ENCODE results near the gene SH2D3C. TPM values are rescaled to one million over a fixed set of nuclear protein-coding genes. Genes with fewer than 3 reads are reported as not detected.

Gene SH2D3C
- polyA plus RNA-seq, 1 donor from 2014 or later: 14.5 TPM

DNA sequence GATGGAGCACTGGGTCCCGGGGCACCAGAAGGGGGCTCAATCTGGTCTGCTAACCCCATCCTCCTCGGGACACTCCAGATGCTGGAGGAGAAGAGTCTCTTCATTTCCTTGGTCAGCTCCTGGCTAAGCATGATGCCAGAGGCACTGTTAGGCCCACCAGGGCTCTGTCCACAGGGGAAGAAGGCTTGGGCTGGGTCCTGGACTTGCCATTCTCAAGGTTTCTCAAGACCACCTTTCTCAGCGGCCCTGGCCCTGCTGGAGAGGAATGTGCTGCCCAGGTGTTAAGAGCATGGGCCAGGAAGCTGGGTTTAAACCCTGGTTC, 7.9 kb downstream of the SH2D3C start:
- Histone ChIP-seq H2AFZ (ENCODE audit: low read depth, low read length) (no peak overlapping the region), H3K36me3 (ENCODE audit: insufficient read depth, low read length) (no peaks in the 10 kb centered on the region), H3F3A (ENCODE audit: insufficient read depth, low read length, poor library complexity, severe bottlenecking) (no peaks in the 10 kb centered on the region), H3K9me2 (ENCODE audit: insufficient read depth, low read length) (no peaks in the 10 kb centered on the region), H3K9ac (ENCODE audit: low read length) (peak overlapping the region; percentile 56), H3K27ac (ENCODE audit: low read length) (no peak overlapping the region), H4K20me1 (ENCODE audit: insufficient read depth) (no peaks in the 10 kb centered on the region), H3K4me3 (ENCODE audit: low read length) (peak overlapping the region; percentile 73), H3K27me3 (ENCODE audit: insufficient read depth, low read depth, low read length) (no peaks in the 10 kb centered on the region), H3K9me3 (ENCODE audit: low read length) (no peaks in the 10 kb centered on the region), H3K79me2 (replicated peaks; ENCODE audit: insufficient read depth, low read length) (no peaks in the 10 kb centered on the region), H3K4me2 (ENCODE audit: low read length) (peak overlapping the region; percentile 94)
- TF ChIP-seq, protein P1, sequence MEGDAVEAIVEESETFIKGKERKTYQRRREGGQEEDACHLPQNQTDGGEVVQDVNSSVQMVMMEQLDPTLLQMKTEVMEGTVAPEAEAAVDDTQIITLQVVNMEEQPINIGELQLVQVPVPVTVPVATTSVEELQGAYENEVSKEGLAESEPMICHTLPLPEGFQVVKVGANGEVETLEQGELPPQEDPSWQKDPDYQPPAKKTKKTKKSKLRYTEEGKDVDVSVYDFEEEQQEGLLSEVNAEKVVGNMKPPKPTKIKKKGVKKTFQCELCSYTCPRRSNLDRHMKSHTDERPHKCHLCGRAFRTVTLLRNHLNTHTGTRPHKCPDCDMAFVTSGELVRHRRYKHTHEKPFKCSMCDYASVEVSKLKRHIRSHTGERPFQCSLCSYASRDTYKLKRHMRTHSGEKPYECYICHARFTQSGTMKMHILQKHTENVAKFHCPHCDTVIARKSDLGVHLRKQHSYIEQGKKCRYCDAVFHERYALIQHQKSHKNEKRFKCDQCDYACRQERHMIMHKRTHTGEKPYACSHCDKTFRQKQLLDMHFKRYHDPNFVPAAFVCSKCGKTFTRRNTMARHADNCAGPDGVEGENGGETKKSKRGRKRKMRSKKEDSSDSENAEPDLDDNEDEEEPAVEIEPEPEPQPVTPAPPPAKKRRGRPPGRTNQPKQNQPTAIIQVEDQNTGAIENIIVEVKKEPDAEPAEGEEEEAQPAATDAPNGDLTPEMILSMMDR (IDR thresholded peaks at IDR 0.05; ENCODE audit: poor library complexity, severe bottlenecking): no peak
- TF ChIP-seq, protein P2, sequence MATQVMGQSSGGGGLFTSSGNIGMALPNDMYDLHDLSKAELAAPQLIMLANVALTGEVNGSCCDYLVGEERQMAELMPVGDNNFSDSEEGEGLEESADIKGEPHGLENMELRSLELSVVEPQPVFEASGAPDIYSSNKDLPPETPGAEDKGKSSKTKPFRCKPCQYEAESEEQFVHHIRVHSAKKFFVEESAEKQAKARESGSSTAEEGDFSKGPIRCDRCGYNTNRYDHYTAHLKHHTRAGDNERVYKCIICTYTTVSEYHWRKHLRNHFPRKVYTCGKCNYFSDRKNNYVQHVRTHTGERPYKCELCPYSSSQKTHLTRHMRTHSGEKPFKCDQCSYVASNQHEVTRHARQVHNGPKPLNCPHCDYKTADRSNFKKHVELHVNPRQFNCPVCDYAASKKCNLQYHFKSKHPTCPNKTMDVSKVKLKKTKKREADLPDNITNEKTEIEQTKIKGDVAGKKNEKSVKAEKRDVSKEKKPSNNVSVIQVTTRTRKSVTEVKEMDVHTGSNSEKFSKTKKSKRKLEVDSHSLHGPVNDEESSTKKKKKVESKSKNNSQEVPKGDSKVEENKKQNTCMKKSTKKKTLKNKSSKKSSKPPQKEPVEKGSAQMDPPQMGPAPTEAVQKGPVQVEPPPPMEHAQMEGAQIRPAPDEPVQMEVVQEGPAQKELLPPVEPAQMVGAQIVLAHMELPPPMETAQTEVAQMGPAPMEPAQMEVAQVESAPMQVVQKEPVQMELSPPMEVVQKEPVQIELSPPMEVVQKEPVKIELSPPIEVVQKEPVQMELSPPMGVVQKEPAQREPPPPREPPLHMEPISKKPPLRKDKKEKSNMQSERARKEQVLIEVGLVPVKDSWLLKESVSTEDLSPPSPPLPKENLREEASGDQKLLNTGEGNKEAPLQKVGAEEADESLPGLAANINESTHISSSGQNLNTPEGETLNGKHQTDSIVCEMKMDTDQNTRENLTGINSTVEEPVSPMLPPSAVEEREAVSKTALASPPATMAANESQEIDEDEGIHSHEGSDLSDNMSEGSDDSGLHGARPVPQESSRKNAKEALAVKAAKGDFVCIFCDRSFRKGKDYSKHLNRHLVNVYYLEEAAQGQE (IDR thresholded peaks at IDR 0.05; ENCODE audit: borderline replicate concordance): no peak
- TF ChIP-seq POLR2AphosphoS5 (IDR thresholded peaks at IDR 0.05) (no peak), SMC3 (conservative IDR thresholded peaks at IDR 0.05; ENCODE audit: poor library complexity) (no peak), TAF1 (IDR thresholded peaks at IDR 0.05; ENCODE audit: low read depth) (no peak), EZH2 (IDR thresholded peaks at IDR 0.05; ENCODE audit: borderline replicate concordance, insufficient read depth, low read length, poor library complexity, severe bottlenecking) (no peak), EP300 (conservative IDR thresholded peaks at IDR 0.05; ENCODE audit: poor library complexity, severe bottlenecking) (no peak), RAD21 (conservative IDR thresholded peaks at IDR 0.05) (no peak), MXI1 (conservative IDR thresholded peaks at IDR 0.05; ENCODE audit: poor library complexity, severe bottlenecking) (no peak)

DNA sequence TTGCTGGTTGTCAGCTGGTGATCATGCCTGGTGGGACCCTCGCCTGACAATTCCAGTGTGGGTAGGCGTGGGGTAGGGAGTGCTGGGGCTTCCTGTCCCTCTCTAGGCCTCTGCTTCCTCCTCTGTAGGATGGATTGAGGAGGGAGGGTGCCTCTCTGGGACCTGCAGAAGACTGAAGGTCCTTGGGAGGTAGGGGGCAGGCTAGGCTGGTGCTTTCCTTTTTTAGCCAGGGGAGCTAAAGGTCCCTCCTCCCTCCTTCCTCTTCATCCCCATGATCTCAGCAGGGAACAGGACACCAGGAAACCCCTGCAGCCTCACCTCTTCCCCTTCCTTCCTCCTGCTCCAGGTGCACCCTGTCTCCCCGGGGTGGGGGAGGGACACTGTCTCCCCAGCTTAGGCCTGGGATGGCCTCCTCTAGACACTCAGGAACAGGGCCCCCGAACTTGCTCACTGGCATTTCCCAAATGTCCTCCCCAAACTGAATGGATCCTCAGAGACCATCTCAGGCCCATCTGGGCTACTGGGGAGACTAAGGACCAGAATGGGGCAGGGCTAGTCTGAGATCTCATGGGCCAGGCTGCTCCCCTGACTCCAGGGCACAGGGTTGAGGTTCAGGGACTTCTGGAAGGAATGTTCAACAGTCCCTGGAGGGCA, 8.4 kb downstream of the SH2D3C start:
- no peak overlapping the region for H3K4me3 ChIP-seq (ENCODE audit: low read length)
- no peak overlapping the region for H2AFZ ChIP-seq (ENCODE audit: low read depth, low read length)
- no peaks in the 10 kb centered on the region for H3K9me2 ChIP-seq (ENCODE audit: insufficient read depth, low read length)
- TF ChIP-seq EP300 (conservative IDR thresholded peaks at IDR 0.05; ENCODE audit: poor library complexity, severe bottlenecking) (no peak), POLR2AphosphoS5 (IDR thresholded peaks at IDR 0.05) (no peak), TAF1 (IDR thresholded peaks at IDR 0.05; ENCODE audit: low read depth) (no peak), SMC3 (conservative IDR thresholded peaks at IDR 0.05; ENCODE audit: poor library complexity) (no peak), MXI1 (conservative IDR thresholded peaks at IDR 0.05; ENCODE audit: poor library complexity, severe bottlenecking) (no peak), EZH2 (IDR thresholded peaks at IDR 0.05; ENCODE audit: borderline replicate concordance, insufficient read depth, low read length, poor library complexity, severe bottlenecking) (no peak), RAD21 (conservative IDR thresholded peaks at IDR 0.05) (no peak)
- TF ChIP-seq, protein P2 (IDR thresholded peaks at IDR 0.05; ENCODE audit: borderline replicate concordance): no peak
- TF ChIP-seq, protein P1 (IDR thresholded peaks at IDR 0.05; ENCODE audit: poor library complexity, severe bottlenecking): no peak
- no peaks in the 10 kb centered on the region for H4K20me1 ChIP-seq (ENCODE audit: insufficient read depth)
- H3K9me3 ChIP-seq (ENCODE audit: low read length): no peaks in the 10 kb centered on the region
- H3K4me2 ChIP-seq (ENCODE audit: low read length): no peak overlapping the region
- H3F3A ChIP-seq (ENCODE audit: insufficient read depth, low read length, poor library complexity, severe bottlenecking): no peaks in the 10 kb centered on the region
- no peaks in the 10 kb centered on the region for H3K36me3 ChIP-seq (ENCODE audit: insufficient read depth, low read length)
- H3K79me2 ChIP-seq (replicated peaks; ENCODE audit: insufficient read depth, low read length): no peaks in the 10 kb centered on the region
- H3K9ac ChIP-seq (ENCODE audit: low read length): no peak overlapping the region
- H3K27me3 ChIP-seq (ENCODE audit: insufficient read depth, low read depth, low read length): no peaks in the 10 kb centered on the region
- no peak overlapping the region for H3K27ac ChIP-seq (ENCODE audit: low read length)
